ENCODE results near the gene CHCT1.
A peak's percentile ranks its signal among the peaks of the same experiment; 100 is the strongest.

Gene CHCT1

GRCh38 chr17:60390186-60390585, 32.1 kb upstream of the CHCT1 start:
- no peak overlapping the region for H3K27ac ChIP-seq (ENCODE audit: insufficient read depth, low read depth, low read length, poor library complexity, severe bottlenecking)
- WGBS, 2 experiments = 71 to 75% methylated on average over 2 of the region's 2 CpGs
- H3K4me3 ChIP-seq (ENCODE audit: insufficient read depth, low read depth, low read length) = peak overlapping the region; percentile 73

GRCh38 chr17:60390925-60391470, 31.3 kb upstream of the CHCT1 start:
- Histone ChIP-seq H3K4me3 (ENCODE audit: insufficient read depth, low read depth, low read length) (peak overlapping the region; percentile 73), H3K36me3 (ENCODE audit: control insufficient read depth, insufficient read depth, low read length) (no peaks in the 10 kb centered on the region), H3K27ac (ENCODE audit: insufficient read depth, low read depth, low read length, poor library complexity, severe bottlenecking) (peak overlapping the region; percentile 96), H3K27me3 (ENCODE audit: control insufficient read depth, insufficient read depth, low read length, poor library complexity, severe bottlenecking) (no peaks in the 10 kb centered on the region), H3K4me1 (ENCODE audit: control insufficient read depth, insufficient read depth, low read length) (peaks cover 14% of the 10 kb centered on the region), H3K9me3 (ENCODE audit: control insufficient read depth, low read length) (no peaks in the 10 kb centered on the region)
- 6 to 7% methylated on average over 15 of the region's 15 CpGs for WGBS, 2 experiments

More at GRCh38 chr17:60390186-60390585, 32.1 kb upstream of the CHCT1 start:
- Histone ChIP-seq H3K9me3 (ENCODE audit: control insufficient read depth, low read length) (no peaks in the 10 kb centered on the region), H3K27me3 (ENCODE audit: control insufficient read depth, insufficient read depth, low read length, poor library complexity, severe bottlenecking) (no peaks in the 10 kb centered on the region), H3K4me1 (ENCODE audit: control insufficient read depth, insufficient read depth, low read length) (peaks cover 21% of the 10 kb centered on the region), H3K36me3 (ENCODE audit: control insufficient read depth, insufficient read depth, low read length) (no peaks in the 10 kb centered on the region)

- WGBS, 2 experiments = 0% methylated on average over 32 to 35 of the region's 36 CpGs
- H3K36me3 ChIP-seq (ENCODE audit: control insufficient read depth, insufficient read depth, low read length) = no peaks in the 10 kb centered on the region
- H3K27me3 ChIP-seq (ENCODE audit: control insufficient read depth, insufficient read depth, low read length, poor library complexity, severe bottlenecking) = no peaks in the 10 kb centered on the region
- H3K4me3 ChIP-seq (ENCODE audit: insufficient read depth, low read depth, low read length) = peak overlapping the region; percentile 73
- no peaks in the 10 kb centered on the region for H3K9me3 ChIP-seq (ENCODE audit: control insufficient read depth, low read length)
- H3K27ac ChIP-seq (ENCODE audit: insufficient read depth, low read depth, low read length, poor library complexity, severe bottlenecking) = peak overlapping the region; percentile 96
- peaks cover 9% of the 10 kb centered on the region for H3K4me1 ChIP-seq (ENCODE audit: control insufficient read depth, insufficient read depth, low read length)
These were observed 30.7 kb upstream of the CHCT1 start for GRCh38 chr17:60391471-60392041.

GRCh38 chr17:60392042-60392844, 30.0 kb upstream of the CHCT1 start, which contains the start of gene USP32:
Gene USP32 (minus strand): TSS chr17:60392133. CDS start chr17:60391939, 194 bp downstream.
- Histone ChIP-seq H3K27me3 (ENCODE audit: control insufficient read depth, insufficient read depth, low read length, poor library complexity, severe bottlenecking) (no peaks in the 10 kb centered on the region), H3K36me3 (ENCODE audit: control insufficient read depth, insufficient read depth, low read length) (no peaks in the 10 kb centered on the region), H3K4me1 (ENCODE audit: control insufficient read depth, insufficient read depth, low read length) (peaks cover 6% of the 10 kb centered on the region), H3K27ac (ENCODE audit: insufficient read depth, low read depth, low read length, poor library complexity, severe bottlenecking) (peak within 1 kb of the TSS; percentile 96), H3K4me3 (ENCODE audit: insufficient read depth, low read depth, low read length) (peak within 1 kb of the TSS; percentile 73), H3K9me3 (ENCODE audit: control insufficient read depth, low read length) (no peaks in the 10 kb centered on the region)
- WGBS, 2 experiments = 0% methylated on average over 67 to 68 of the region's 68 CpGs

GRCh38 chr17:60392845-60393702, 29.2 kb upstream of the CHCT1 start:
- 29 to 42% methylated on average over 13 to 17 of the region's 17 CpGs for WGBS, 2 experiments
- no peaks in the 10 kb centered on the region for H3K36me3 ChIP-seq (ENCODE audit: control insufficient read depth, insufficient read depth, low read length)

GRCh38 chr17:60393840-60394723, 28.2 kb upstream of the CHCT1 start:
- Histone ChIP-seq H3K27me3 (ENCODE audit: control insufficient read depth, insufficient read depth, low read length, poor library complexity, severe bottlenecking) (no peaks in the 10 kb centered on the region), H3K9me3 (ENCODE audit: control insufficient read depth, low read length) (no peaks in the 10 kb centered on the region), H3K4me1 (ENCODE audit: control insufficient read depth, insufficient read depth, low read length) (peaks cover 6% of the 10 kb centered on the region), H3K36me3 (ENCODE audit: control insufficient read depth, insufficient read depth, low read length) (no peaks in the 10 kb centered on the region), H3K4me3 (ENCODE audit: insufficient read depth, low read depth, low read length) (no peak overlapping the region), H3K27ac (ENCODE audit: insufficient read depth, low read depth, low read length, poor library complexity, severe bottlenecking) (no peak overlapping the region)
- whole genome bisulfite sequencing, 2 experiments = 95 to 98% methylated on average over 14 to 17 of the region's 17 CpGs

More at GRCh38 chr17:60392845-60393702, 29.2 kb upstream of the CHCT1 start:
- Histone ChIP-seq H3K9me3 (ENCODE audit: control insufficient read depth, low read length) (no peaks in the 10 kb centered on the region), H3K27me3 (ENCODE audit: control insufficient read depth, insufficient read depth, low read length, poor library complexity, severe bottlenecking) (no peaks in the 10 kb centered on the region), H3K4me1 (ENCODE audit: control insufficient read depth, insufficient read depth, low read length) (peaks cover 6% of the 10 kb centered on the region), H3K27ac (ENCODE audit: insufficient read depth, low read depth, low read length, poor library complexity, severe bottlenecking) (peak overlapping the region; percentile 96), H3K4me3 (ENCODE audit: insufficient read depth, low read depth, low read length) (peak overlapping the region; percentile 73)

- Histone ChIP-seq H3K27me3 (ENCODE audit: control insufficient read depth, insufficient read depth, low read length, poor library complexity, severe bottlenecking) (no peaks in the 10 kb centered on the region), H3K4me3 (ENCODE audit: insufficient read depth, low read depth, low read length) (no peak overlapping the region), H3K36me3 (ENCODE audit: control insufficient read depth, insufficient read depth, low read length) (no peaks in the 10 kb centered on the region), H3K27ac (ENCODE audit: insufficient read depth, low read depth, low read length, poor library complexity, severe bottlenecking) (no peak overlapping the region), H3K4me1 (ENCODE audit: control insufficient read depth, insufficient read depth, low read length) (peaks cover 1% of the 10 kb centered on the region), H3K9me3 (ENCODE audit: control insufficient read depth, low read length) (no peaks in the 10 kb centered on the region)
- whole genome bisulfite sequencing, 2 experiments = 92 to 100% methylated on average over 1 to 4 of the region's 4 CpGs
These were observed 26.7 kb upstream of the CHCT1 start for GRCh38 chr17:60395508-60396065.

GRCh38 chr17:60396412-60396811, 25.9 kb upstream of the CHCT1 start:
- WGBS, 2 experiments = 92 to 93% methylated on average over 3 of the region's 3 CpGs

More at GRCh38 chr17:60396412-60396811, 25.9 kb upstream of the CHCT1 start:
- Histone ChIP-seq H3K27ac (ENCODE audit: insufficient read depth, low read depth, low read length, poor library complexity, severe bottlenecking) (no peak overlapping the region), H3K36me3 (ENCODE audit: control insufficient read depth, insufficient read depth, low read length) (no peaks in the 10 kb centered on the region), H3K9me3 (ENCODE audit: control insufficient read depth, low read length) (no peaks in the 10 kb centered on the region), H3K27me3 (ENCODE audit: control insufficient read depth, insufficient read depth, low read length, poor library complexity, severe bottlenecking) (no peaks in the 10 kb centered on the region), H3K4me1 (ENCODE audit: control insufficient read depth, insufficient read depth, low read length) (no peaks in the 10 kb centered on the region), H3K4me3 (ENCODE audit: insufficient read depth, low read depth, low read length) (no peak overlapping the region)

Measured in ectodermal cell (in vitro differentiated cells).